ENCODE data around the gene ACOT11.
A peak's percentile ranks its signal among the peaks of the same experiment; 100 is the strongest.

The ACOT11 gene

GRCh38 chr1:54547601-54548388 lies at the start of gene ACOT11:
Gene ACOT11 (plus strand): TSS chr1:54548228. CDS start chr1:54548310, 82 bp downstream.
- peak; percentile 93 for ATAC-seq
- TF ChIP-seq ZC3H10 (CRISPR knock-in tag; IDR thresholded peaks at IDR 0.05), result no peak
- TF ChIP-seq PPARA (CRISPR knock-in tag; IDR thresholded peaks at IDR 0.05; ENCODE audit: borderline replicate concordance), result no peak
- no peak for TF ChIP-seq ZNF565 (CRISPR knock-in tag; conservative IDR thresholded peaks at IDR 0.05; ENCODE audit: low read depth)
- peak; percentile 90 for TF ChIP-seq PATZ1 (CRISPR knock-in tag; IDR thresholded peaks at IDR 0.05; ENCODE audit: borderline replicate concordance)
- TF ChIP-seq SNAI2 (CRISPR knock-in tag; IDR thresholded peaks at IDR 0.05), result peak; percentile 89; the same call in 1 of the 2 replicates
- no peak for TF ChIP-seq TOX (CRISPR knock-in tag; IDR thresholded peaks at IDR 0.05; ENCODE audit: borderline replicate concordance)
- no peak for TF ChIP-seq ZNF8 (CRISPR knock-in tag; IDR thresholded peaks at IDR 0.05)
- TF ChIP-seq TCF4 (CRISPR knock-in tag; IDR thresholded peaks at IDR 0.05; ENCODE audit: borderline replicate concordance), result peak; percentile 94
- no peak for TF ChIP-seq ZFP30 (CRISPR knock-in tag; IDR thresholded peaks at IDR 0.05)
- peak; percentile 42 for TF ChIP-seq ISL1 (CRISPR knock-in tag; IDR thresholded peaks at IDR 0.05)
- TF ChIP-seq, protein P1, sequence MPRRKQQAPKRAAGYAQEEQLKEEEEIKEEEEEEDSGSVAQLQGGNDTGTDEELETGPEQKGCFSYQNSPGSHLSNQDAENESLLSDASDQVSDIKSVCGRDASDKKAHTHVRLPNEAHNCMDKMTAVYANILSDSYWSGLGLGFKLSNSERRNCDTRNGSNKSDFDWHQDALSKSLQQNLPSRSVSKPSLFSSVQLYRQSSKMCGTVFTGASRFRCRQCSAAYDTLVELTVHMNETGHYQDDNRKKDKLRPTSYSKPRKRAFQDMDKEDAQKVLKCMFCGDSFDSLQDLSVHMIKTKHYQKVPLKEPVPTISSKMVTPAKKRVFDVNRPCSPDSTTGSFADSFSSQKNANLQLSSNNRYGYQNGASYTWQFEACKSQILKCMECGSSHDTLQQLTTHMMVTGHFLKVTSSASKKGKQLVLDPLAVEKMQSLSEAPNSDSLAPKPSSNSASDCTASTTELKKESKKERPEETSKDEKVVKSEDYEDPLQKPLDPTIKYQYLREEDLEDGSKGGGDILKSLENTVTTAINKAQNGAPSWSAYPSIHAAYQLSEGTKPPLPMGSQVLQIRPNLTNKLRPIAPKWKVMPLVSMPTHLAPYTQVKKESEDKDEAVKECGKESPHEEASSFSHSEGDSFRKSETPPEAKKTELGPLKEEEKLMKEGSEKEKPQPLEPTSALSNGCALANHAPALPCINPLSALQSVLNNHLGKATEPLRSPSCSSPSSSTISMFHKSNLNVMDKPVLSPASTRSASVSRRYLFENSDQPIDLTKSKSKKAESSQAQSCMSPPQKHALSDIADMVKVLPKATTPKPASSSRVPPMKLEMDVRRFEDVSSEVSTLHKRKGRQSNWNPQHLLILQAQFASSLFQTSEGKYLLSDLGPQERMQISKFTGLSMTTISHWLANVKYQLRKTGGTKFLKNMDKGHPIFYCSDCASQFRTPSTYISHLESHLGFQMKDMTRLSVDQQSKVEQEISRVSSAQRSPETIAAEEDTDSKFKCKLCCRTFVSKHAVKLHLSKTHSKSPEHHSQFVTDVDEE (CRISPR knock-in tag; IDR thresholded peaks at IDR 0.05), result peak; percentile 75

GRCh38 chr1:54498383-54499096 lies 49.5 kb upstream of the ACOT11 start:
- ATAC-seq, result peak; percentile 47
- TF ChIP-seq CREB5 (CRISPR knock-in tag; IDR thresholded peaks at IDR 0.05; ENCODE audit: low read depth) (no peak), ZNF8 (CRISPR knock-in tag; IDR thresholded peaks at IDR 0.05) (no peak), ZNF565 (CRISPR knock-in tag; conservative IDR thresholded peaks at IDR 0.05; ENCODE audit: low read depth) (no peak), ISL1 (CRISPR knock-in tag; IDR thresholded peaks at IDR 0.05) (no peak), GLIS3 (CRISPR knock-in tag; IDR thresholded peaks at IDR 0.05) (no peak), TOX (CRISPR knock-in tag; IDR thresholded peaks at IDR 0.05; ENCODE audit: borderline replicate concordance) (no peak), ARNTL (CRISPR knock-in tag; IDR thresholded peaks at IDR 0.05; ENCODE audit: borderline replicate concordance, low read depth) (no peak), ZC3H10 (CRISPR knock-in tag; IDR thresholded peaks at IDR 0.05) (no peak), PATZ1 (CRISPR knock-in tag; IDR thresholded peaks at IDR 0.05; ENCODE audit: borderline replicate concordance) (no peak), RARB (CRISPR knock-in tag; IDR thresholded peaks at IDR 0.05) (no peak), ESRRG (CRISPR knock-in tag; IDR thresholded peaks at IDR 0.05) (no peak)

DNA sequence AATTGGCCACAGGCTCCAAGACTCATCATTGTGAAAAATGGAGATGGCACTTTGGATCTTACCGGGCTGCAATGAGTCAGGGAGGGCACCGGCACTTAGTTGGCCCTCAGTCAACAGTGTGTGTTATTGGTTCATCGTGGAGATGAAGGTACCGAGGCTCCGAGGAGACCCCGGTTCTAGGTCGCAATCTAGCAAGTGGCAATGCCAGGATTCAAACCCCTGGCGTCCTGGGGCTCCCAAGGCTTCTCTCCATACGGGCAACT lies 49.0 kb upstream of the ACOT11 start:
- peak; percentile 42 for ATAC-seq
- TF ChIP-seq ZC3H10 (CRISPR knock-in tag; IDR thresholded peaks at IDR 0.05) (no peak), GLIS3 (CRISPR knock-in tag; IDR thresholded peaks at IDR 0.05) (no peak), CSRNP3 (CRISPR knock-in tag; IDR thresholded peaks at IDR 0.05) (no peak), ZFP3 (CRISPR knock-in tag; IDR thresholded peaks at IDR 0.05) (no peak), TCF4 (CRISPR knock-in tag; IDR thresholded peaks at IDR 0.05; ENCODE audit: borderline replicate concordance) (no peak), POU6F1 (CRISPR knock-in tag; IDR thresholded peaks at IDR 0.05; ENCODE audit: borderline replicate concordance, low read depth) (no peak), PPARA (CRISPR knock-in tag; IDR thresholded peaks at IDR 0.05; ENCODE audit: borderline replicate concordance) (no peak), RARB (CRISPR knock-in tag; IDR thresholded peaks at IDR 0.05) (no peak), ZNF70 (CRISPR knock-in tag; IDR thresholded peaks at IDR 0.05) (no peak), CSDC2 (CRISPR knock-in tag; IDR thresholded peaks at IDR 0.05) (no peak)
- TF ChIP-seq, protein P1 (CRISPR knock-in tag; IDR thresholded peaks at IDR 0.05), result no peak
